Astrocyte (in vitro differentiated cells and primary cell): ENCODE measurements around the gene CHD6. TPM values are rescaled to one million over a fixed set of nuclear protein-coding genes. Genes with fewer than 3 reads are reported as not detected.

Source experiments
- DNase-seq: peaks from one replicate; pipeline ENCODE4 v3.0.0-alpha.2; 2010; ENCODE audit warnings: low read depth
- FAIRE-seq: peaks from 2 replicates; lab custom pipeline; 2011; peaks lifted over from hg19 to GRCh38; lab: Jason Lieb, UNC
- H2AFZ ChIP-seq: 2 replicates; pipeline ENCODE4 v1.6.0; 2012; ENCODE audit warnings: low read depth, low read length, inconsistent platforms
- H3K27ac ChIP-seq: 2 replicates; pipeline ENCODE4 v1.5.1; 2011; ENCODE audit warnings: low read depth, low read length, inconsistent platforms
- H3K27me3 ChIP-seq: 2 replicates; pipeline ENCODE4 v1.6.0; 2011; ENCODE audit warnings: low read length, inconsistent platforms; ENCODE audit not compliant: insufficient read depth
- H3K36me3 ChIP-seq: 2 replicates; pipeline ENCODE4 v1.5.1; 2011; ENCODE audit warnings: low read length, inconsistent platforms; ENCODE audit not compliant: insufficient read depth
- H3K4me1 ChIP-seq: 2 replicates; pipeline ENCODE4 v1.5.1; 2011; ENCODE audit warnings: low read length, inconsistent platforms; ENCODE audit not compliant: insufficient read depth
- H3K4me2 ChIP-seq: 2 replicates; pipeline ENCODE4 v1.6.0; 2012; ENCODE audit warnings: low read length, inconsistent platforms
- H3K4me3 ChIP-seq: 2 replicates; pipeline ENCODE4 v1.5.1; 2011; ENCODE audit warnings: low read depth, mild to moderate bottlenecking, low read length, inconsistent platforms; ENCODE audit not compliant: insufficient read depth
- H3K79me2 ChIP-seq: 2 replicates; pipeline ENCODE4 v1.6.0; 2012; ENCODE audit warnings: mild to moderate bottlenecking, low read length, inconsistent platforms; ENCODE audit not compliant: insufficient read depth
- H3K9ac ChIP-seq: 2 replicates; pipeline ENCODE4 v1.6.0; 2012; ENCODE audit warnings: mild to moderate bottlenecking, low read length, inconsistent platforms
- H3K9me3 ChIP-seq: 2 replicates; pipeline ENCODE4 v1.5.1; 2012; ENCODE audit warnings: low read depth, mild to moderate bottlenecking, low read length, inconsistent platforms; ENCODE audit not compliant: insufficient read depth
- H4K20me1 ChIP-seq: 2 replicates; pipeline ENCODE4 v1.6.0; 2012; ENCODE audit warnings: low read length, inconsistent platforms; ENCODE audit not compliant: insufficient read depth
- H3K27ac Mint-ChIP-seq: one replicate; pipeline ENCODE4 v1.8.0; 2021; ENCODE audit warnings: mild to moderate bottlenecking, mixed read lengths; ENCODE audit not compliant: unreplicated experiment
- H3K27me3 Mint-ChIP-seq: one replicate; pipeline ENCODE4 v1.8.0; 2021; ENCODE audit warnings: low read depth, mixed read lengths; ENCODE audit not compliant: unreplicated experiment
- H3K36me3 Mint-ChIP-seq: one replicate; pipeline ENCODE4 v1.8.0; 2021; ENCODE audit warnings: low read depth, mixed read lengths; ENCODE audit not compliant: unreplicated experiment
- H3K4me1 Mint-ChIP-seq: one replicate; pipeline ENCODE4 v1.8.0; 2021; ENCODE audit warnings: low read depth, mixed read lengths; ENCODE audit not compliant: unreplicated experiment
- H3K4me3 Mint-ChIP-seq: one replicate; pipeline ENCODE4 v1.8.0; 2021; ENCODE audit warnings: mild to moderate bottlenecking, moderate library complexity, mixed read lengths; ENCODE audit not compliant: unreplicated experiment
- H3K9me3 Mint-ChIP-seq: one replicate; pipeline ENCODE4 v1.8.0; 2021; ENCODE audit warnings: mild to moderate bottlenecking, mixed read lengths; ENCODE audit not compliant: unreplicated experiment
- CTCF ChIP-seq: IDR thresholded peaks from 2 replicates; pipeline ENCODE4 v1.5.1; 2011; ENCODE audit warnings: low read depth, mild to moderate bottlenecking, inconsistent platforms, low read length, moderate library complexity; ENCODE audit not compliant: insufficient read depth
- EZH2 ChIP-seq: IDR thresholded peaks from 2 replicates; pipeline ENCODE4 v1.6.1; 2012; ENCODE audit warnings: mild to moderate bottlenecking, low read length, inconsistent platforms; ENCODE audit not compliant: insufficient read depth
- total RNA-seq: library from RNA; stranded (reverse); gene quantifications from 2 replicates; pipeline ENCODE4 v1.2.1, GENCODE V29; 2021

Gene CHD6
- total RNA-seq, 1 donor from 2014 or later: 44.7 TPM

GRCh38 chr20:41621421-41621820 lies 3.2 kb upstream of the CHD6 start:
- Mint-ChIP-seq H3K27ac (no peak overlapping the region), H3K36me3 (no peaks in the 10 kb centered on the region), H3K27me3 (peaks cover 9% of the 10 kb centered on the region), H3K4me1 (peaks cover 10% of the 10 kb centered on the region), H3K9me3 (no peaks in the 10 kb centered on the region), H3K4me3 (no peak overlapping the region)
- Histone ChIP-seq H4K20me1 (peaks cover 11% of the 10 kb centered on the region), H3K4me2 (no peak overlapping the region), H3K36me3 (no peaks in the 10 kb centered on the region), H3K27me3 (peaks cover 6% of the 10 kb centered on the region), H2AFZ (no peak overlapping the region), H3K79me2 (peaks cover 12% of the 10 kb centered on the region), H3K4me1 (peaks cover 8% of the 10 kb centered on the region), H3K9me3 (no peaks in the 10 kb centered on the region), H3K4me3 (no peak overlapping the region), H3K27ac (no peak overlapping the region), H3K9ac (no peak overlapping the region)
- FAIRE-seq: no peak
- TF ChIP-seq EZH2 (no peak), CTCF (no peak)
- DNase-seq: no peak

GRCh38 chr20:41619360-41620100 lies 1.4 kb upstream of the CHD6 start:
- peaks cover 9% of the 10 kb centered on the region for H3K27me3 Mint-ChIP-seq
- no peaks in the 10 kb centered on the region for H3K36me3 Mint-ChIP-seq
- TF ChIP-seq EZH2 (no peak), CTCF (no peak)
- H3K4me3 Mint-ChIP-seq: peak overlapping the region; percentile 85
- no peaks in the 10 kb centered on the region for H3K9me3 Mint-ChIP-seq
- Histone ChIP-seq H3K4me2 (peak overlapping the region; percentile 92), H3K27ac (no peak overlapping the region), H3K9ac (no peak overlapping the region), H3K4me1 (peaks cover 8% of the 10 kb centered on the region), H3K79me2 (peaks cover 31% of the 10 kb centered on the region), H3K9me3 (no peaks in the 10 kb centered on the region), H3K4me3 (peak overlapping the region; percentile 53), H2AFZ (peak overlapping the region; percentile 91), H4K20me1 (peaks cover 29% of the 10 kb centered on the region), H3K27me3 (peaks cover 6% of the 10 kb centered on the region), H3K36me3 (no peaks in the 10 kb centered on the region)
- no peak for FAIRE-seq
- peaks cover 20% of the 10 kb centered on the region for H3K4me1 Mint-ChIP-seq
- DNase-seq: peak; percentile 14
- H3K27ac Mint-ChIP-seq: no peak overlapping the region

GRCh38 chr20:41618807-41619311 lies 682 bp upstream of the CHD6 start:
- peaks cover 23% of the 10 kb centered on the region for H3K4me1 Mint-ChIP-seq
- H2AFZ ChIP-seq: peak overlapping the region; percentile 91

More at GRCh38 chr20:41618807-41619311, 682 bp upstream of the CHD6 start:
- no peak overlapping the region for H3K27ac ChIP-seq
- Mint-ChIP-seq H3K4me3 (peak overlapping the region; percentile 85), H3K9me3 (no peaks in the 10 kb centered on the region), H3K27ac (no peak overlapping the region), H3K27me3 (peaks cover 9% of the 10 kb centered on the region), H3K36me3 (no peaks in the 10 kb centered on the region)
- peaks cover 8% of the 10 kb centered on the region for H3K4me1 ChIP-seq
- no peaks in the 10 kb centered on the region for H3K9me3 ChIP-seq
- no peaks in the 10 kb centered on the region for H3K36me3 ChIP-seq
- DNase-seq (peak; percentile 3), FAIRE-seq (no peak)
- H3K9ac ChIP-seq: peak overlapping the region; percentile 62
- peak overlapping the region; percentile 92 for H3K4me2 ChIP-seq
- peaks cover 38% of the 10 kb centered on the region for H3K79me2 ChIP-seq
- TF ChIP-seq CTCF: no peak
- no peak for TF ChIP-seq EZH2
- peaks cover 36% of the 10 kb centered on the region for H4K20me1 ChIP-seq
- H3K4me3 ChIP-seq: peak overlapping the region; percentile 53
- peaks cover 6% of the 10 kb centered on the region for H3K27me3 ChIP-seq
